A549 (cell line): ENCODE data around the gene XPR1.

Experiments used
- JUN ChIP-seq, 2 experiments: fragments of >200 bp; sonication (Bioruptor Twin); formaldehyde crosslinking; IDR thresholded peaks; 2 replicates in 1 of 2; 3 replicates in 1 of 2; pipeline ENCODE4 v1.6.1; 2016 to 2017
- MAFK ChIP-seq: fragments of 450-650 bp; IDR thresholded peaks from 2 replicates; pipeline ENCODE4 v1.6.1; 2014; ENCODE audit not compliant: partially characterized antibody
- RAD21 ChIP-seq, 2 experiments: fragments of >200 bp in 1 of 2; sonication (Bioruptor Twin) in 1 of 2; formaldehyde crosslinking in 1 of 2; IDR thresholded peaks in 1 of 2; conservative IDR thresholded peaks in 1 of 2; 2 replicates in 1 of 2; 3 replicates in 1 of 2; pipeline ENCODE4 v1.6.1; 2012 to 2018; ENCODE audit warnings: inconsistent platforms in 1 of 2
- RCOR1 ChIP-seq: fragments of 150-350 bp; IDR thresholded peaks from 2 replicates; pipeline ENCODE4 v1.6.1; 2014; ENCODE audit warnings: antibody characterized with exemption, low read length, low read depth
- ZC3H11A ChIP-seq: fragments of 450-650 bp; IDR thresholded peaks from 2 replicates; pipeline ENCODE4 v1.6.1; 2014; ENCODE audit warnings: antibody characterized with exemption, mild to moderate bottlenecking
- TF ChIP-seq, protein P1 (sequence below): fragments of 450-650 bp; IDR thresholded peaks from 2 replicates; pipeline ENCODE4 v1.6.1; 2014; ENCODE audit warnings: antibody characterized with exemption
- TF ChIP-seq, protein P2 (sequence below): fragments of 200-600 bp; sonication (generic); IDR thresholded peaks from 2 replicates; pipeline ENCODE4 v1.6.1; 2016; ENCODE audit warnings: antibody characterized with exemption, mild to moderate bottlenecking, moderate library complexity
- TF ChIP-seq, protein P3 (sequence below): IDR thresholded peaks from 2 replicates; pipeline ENCODE4 v1.6.1; 2012
- TF ChIP-seq, protein P4 (sequence below): fragments of >200 bp; sonication (Bioruptor Twin); formaldehyde crosslinking; IDR thresholded peaks from 3 replicates; pipeline ENCODE4 v1.5.1; 2016
- TF ChIP-seq, protein P5 (sequence below): IDR thresholded peaks from 2 replicates; pipeline ENCODE4 v1.6.1; 2012

DNA sequence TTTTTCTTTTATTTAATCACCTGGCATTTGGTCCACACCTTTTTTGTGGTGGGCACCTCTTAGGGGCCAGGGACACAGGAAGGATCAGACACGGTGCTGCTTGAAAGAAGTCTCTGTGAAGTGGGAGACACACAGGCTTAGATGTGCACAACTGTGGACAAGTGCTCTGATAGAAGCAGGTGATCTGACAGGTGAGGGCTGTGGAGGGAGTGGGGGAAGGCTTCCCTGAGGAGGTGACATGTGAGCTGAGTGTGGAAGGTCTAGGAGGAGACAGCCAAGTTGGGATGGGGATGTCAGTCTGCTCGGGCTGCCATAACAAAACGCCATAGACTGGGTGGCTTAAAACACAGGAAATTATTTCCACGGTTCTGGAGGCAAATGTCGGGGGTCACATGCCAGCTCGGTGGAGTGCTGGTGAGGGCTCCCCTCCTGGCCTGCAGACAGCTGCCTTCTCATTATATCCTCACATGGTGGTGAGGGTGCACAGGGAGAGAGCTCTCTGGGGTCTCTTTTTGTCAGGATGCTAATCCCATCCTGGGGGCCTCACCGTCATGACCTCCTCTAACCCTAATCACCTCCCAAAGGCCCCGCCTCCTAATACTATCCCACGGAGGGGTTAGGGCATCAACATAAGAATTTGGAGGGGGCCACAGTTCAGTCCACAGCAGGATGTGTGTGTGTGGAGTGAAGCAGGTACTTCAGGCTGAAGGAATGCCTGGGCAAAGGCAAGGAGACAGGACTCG lies 275.7 kb downstream of the XPR1 start:
- TF ChIP-seq ZC3H11A: no peak
- TF ChIP-seq, protein P1, sequence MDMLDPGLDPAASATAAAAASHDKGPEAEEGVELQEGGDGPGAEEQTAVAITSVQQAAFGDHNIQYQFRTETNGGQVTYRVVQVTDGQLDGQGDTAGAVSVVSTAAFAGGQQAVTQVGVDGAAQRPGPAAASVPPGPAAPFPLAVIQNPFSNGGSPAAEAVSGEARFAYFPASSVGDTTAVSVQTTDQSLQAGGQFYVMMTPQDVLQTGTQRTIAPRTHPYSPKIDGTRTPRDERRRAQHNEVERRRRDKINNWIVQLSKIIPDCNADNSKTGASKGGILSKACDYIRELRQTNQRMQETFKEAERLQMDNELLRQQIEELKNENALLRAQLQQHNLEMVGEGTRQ: no peak
- TF ChIP-seq, protein P2, sequence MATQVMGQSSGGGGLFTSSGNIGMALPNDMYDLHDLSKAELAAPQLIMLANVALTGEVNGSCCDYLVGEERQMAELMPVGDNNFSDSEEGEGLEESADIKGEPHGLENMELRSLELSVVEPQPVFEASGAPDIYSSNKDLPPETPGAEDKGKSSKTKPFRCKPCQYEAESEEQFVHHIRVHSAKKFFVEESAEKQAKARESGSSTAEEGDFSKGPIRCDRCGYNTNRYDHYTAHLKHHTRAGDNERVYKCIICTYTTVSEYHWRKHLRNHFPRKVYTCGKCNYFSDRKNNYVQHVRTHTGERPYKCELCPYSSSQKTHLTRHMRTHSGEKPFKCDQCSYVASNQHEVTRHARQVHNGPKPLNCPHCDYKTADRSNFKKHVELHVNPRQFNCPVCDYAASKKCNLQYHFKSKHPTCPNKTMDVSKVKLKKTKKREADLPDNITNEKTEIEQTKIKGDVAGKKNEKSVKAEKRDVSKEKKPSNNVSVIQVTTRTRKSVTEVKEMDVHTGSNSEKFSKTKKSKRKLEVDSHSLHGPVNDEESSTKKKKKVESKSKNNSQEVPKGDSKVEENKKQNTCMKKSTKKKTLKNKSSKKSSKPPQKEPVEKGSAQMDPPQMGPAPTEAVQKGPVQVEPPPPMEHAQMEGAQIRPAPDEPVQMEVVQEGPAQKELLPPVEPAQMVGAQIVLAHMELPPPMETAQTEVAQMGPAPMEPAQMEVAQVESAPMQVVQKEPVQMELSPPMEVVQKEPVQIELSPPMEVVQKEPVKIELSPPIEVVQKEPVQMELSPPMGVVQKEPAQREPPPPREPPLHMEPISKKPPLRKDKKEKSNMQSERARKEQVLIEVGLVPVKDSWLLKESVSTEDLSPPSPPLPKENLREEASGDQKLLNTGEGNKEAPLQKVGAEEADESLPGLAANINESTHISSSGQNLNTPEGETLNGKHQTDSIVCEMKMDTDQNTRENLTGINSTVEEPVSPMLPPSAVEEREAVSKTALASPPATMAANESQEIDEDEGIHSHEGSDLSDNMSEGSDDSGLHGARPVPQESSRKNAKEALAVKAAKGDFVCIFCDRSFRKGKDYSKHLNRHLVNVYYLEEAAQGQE: no peak
- TF ChIP-seq RAD21 (conservative IDR thresholded peaks at IDR 0.05 in 1 of 2, IDR thresholded peaks at IDR 0.05 in 1 of 2): no peak
- TF ChIP-seq, protein P3, sequence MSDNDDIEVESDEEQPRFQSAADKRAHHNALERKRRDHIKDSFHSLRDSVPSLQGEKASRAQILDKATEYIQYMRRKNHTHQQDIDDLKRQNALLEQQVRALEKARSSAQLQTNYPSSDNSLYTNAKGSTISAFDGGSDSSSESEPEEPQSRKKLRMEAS: no peak
- TF ChIP-seq, protein P4, sequence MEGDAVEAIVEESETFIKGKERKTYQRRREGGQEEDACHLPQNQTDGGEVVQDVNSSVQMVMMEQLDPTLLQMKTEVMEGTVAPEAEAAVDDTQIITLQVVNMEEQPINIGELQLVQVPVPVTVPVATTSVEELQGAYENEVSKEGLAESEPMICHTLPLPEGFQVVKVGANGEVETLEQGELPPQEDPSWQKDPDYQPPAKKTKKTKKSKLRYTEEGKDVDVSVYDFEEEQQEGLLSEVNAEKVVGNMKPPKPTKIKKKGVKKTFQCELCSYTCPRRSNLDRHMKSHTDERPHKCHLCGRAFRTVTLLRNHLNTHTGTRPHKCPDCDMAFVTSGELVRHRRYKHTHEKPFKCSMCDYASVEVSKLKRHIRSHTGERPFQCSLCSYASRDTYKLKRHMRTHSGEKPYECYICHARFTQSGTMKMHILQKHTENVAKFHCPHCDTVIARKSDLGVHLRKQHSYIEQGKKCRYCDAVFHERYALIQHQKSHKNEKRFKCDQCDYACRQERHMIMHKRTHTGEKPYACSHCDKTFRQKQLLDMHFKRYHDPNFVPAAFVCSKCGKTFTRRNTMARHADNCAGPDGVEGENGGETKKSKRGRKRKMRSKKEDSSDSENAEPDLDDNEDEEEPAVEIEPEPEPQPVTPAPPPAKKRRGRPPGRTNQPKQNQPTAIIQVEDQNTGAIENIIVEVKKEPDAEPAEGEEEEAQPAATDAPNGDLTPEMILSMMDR: no peak
- no peak for TF ChIP-seq JUN (IDR thresholded peaks at IDR 0.05)
- TF ChIP-seq, protein P5, sequence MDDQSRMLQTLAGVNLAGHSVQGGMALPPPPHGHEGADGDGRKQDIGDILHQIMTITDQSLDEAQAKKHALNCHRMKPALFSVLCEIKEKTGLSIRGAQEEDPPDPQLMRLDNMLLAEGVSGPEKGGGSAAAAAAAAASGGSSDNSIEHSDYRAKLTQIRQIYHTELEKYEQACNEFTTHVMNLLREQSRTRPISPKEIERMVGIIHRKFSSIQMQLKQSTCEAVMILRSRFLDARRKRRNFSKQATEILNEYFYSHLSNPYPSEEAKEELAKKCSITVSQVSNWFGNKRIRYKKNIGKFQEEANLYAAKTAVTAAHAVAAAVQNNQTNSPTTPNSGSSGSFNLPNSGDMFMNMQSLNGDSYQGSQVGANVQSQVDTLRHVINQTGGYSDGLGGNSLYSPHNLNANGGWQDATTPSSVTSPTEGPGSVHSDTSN: no peak
- TF ChIP-seq MAFK: no peak
- TF ChIP-seq RCOR1: no peak
